Gastroesophageal sphincter (tissue), 4 donors: ENCODE results near the gene MYL2. TPM values are rescaled to one million over a fixed set of nuclear protein-coding genes. Genes with fewer than 3 reads are reported as not detected.
"Not testable (repeated sequence)": the region's sequence is repeated elsewhere in the genome, so short reads cannot be mapped to it uniquely, and the experiment has no call there.

Experiments used
- ATAC-seq: fragments of 150-250 bp; one replicate; pipeline ENCODE4 v1.9.1; 2016; ENCODE audit warnings: mild to moderate bottlenecking, moderate library complexity
- H3K27ac ChIP-seq, 4 donors: fragments of 200-600 bp; sonication (generic) in 3 of 4; 1 replicate in 3 of 4; 2 replicates in 1 of 4; pipeline ENCODE4 v1.5.1; 2016 to 2019
- H3K27me3 ChIP-seq: fragments of 200-600 bp; sonication (generic); one replicate; pipeline ENCODE4 v1.5.1; 2019
- H3K36me3 ChIP-seq, 2 donors: fragments of 200-600 bp; sonication (generic); one replicate each; pipeline ENCODE4 v1.5.1; 2019; ENCODE audit warnings: control low read depth in 1 of 2
- H3K4me1 ChIP-seq, 3 donors: fragments of 200-600 bp; sonication (generic); 1 replicate in 2 of 3; 2 replicates in 1 of 3; pipeline ENCODE4 v1.5.1; 2016 to 2019; ENCODE audit warnings: control low read depth in 2 of 3
- H3K4me3 ChIP-seq, 2 donors: fragments of 200-600 bp; sonication (generic); one replicate each; pipeline ENCODE4 v1.5.1; 2019; ENCODE audit warnings: mild to moderate bottlenecking in 1 of 2, moderate library complexity in 1 of 2
- H3K9me3 ChIP-seq, 3 donors: fragments of 200-600 bp; sonication (generic); one replicate each; pipeline ENCODE4 v1.5.1; 2017 to 2019; ENCODE audit warnings: control low read depth in 2 of 3
- CTCF ChIP-seq, 4 experiments: fragments of 200-600 bp in 2 of 4; fragments of 450-650 bp in 2 of 4; sonication (generic) in 1 of 4; IDR thresholded peaks; one replicate each; pipeline ENCODE4 v1.5.1; 2017 to 2019; ENCODE audit warnings: antibody characterized with exemption in 4 of 4, mild to moderate bottlenecking in 2 of 4, moderate library complexity in 2 of 4
- EP300 ChIP-seq: sonication (generic); formaldehyde crosslinking; IDR thresholded peaks from one replicate; pipeline ENCODE4 v1.6.1; 2017; ENCODE audit warnings: antibody characterized with exemption, mild to moderate bottlenecking
- POLR2A ChIP-seq, 2 donors: fragments of 450-650 bp; IDR thresholded peaks; one replicate each; pipeline ENCODE4 v1.6.1; 2017; ENCODE audit warnings: antibody characterized with exemption in 2 of 2, mild to moderate bottlenecking in 2 of 2, moderate library complexity in 1 of 2
- POLR2AphosphoS5 ChIP-seq: sonication (generic); formaldehyde crosslinking; IDR thresholded peaks from one replicate; pipeline ENCODE4 v1.6.1; 2017; ENCODE audit warnings: antibody characterized with exemption
- WGBS, 2 donors: methylation state at CpG; one replicate each; pipeline ENCODE4 v1.1.5; 2018; ENCODE audit warnings: low coverage in 1 of 2; 5-methylcytosine and 5-hydroxymethylcytosine counted together
- total RNA-seq, 4 donors: library from RNA; depleted of rRNA; stranded (reverse); fragments of >200 nt; gene quantifications; one replicate each; pipeline ENCODE4 v1.1.0, GENCODE V29; 2016

MYL2 gene
- total RNA-seq, 4 donors from 2014 or later = not detected

GRCh38 chr12:110957652-110958051 lies 37.3 kb upstream of the MYL2 start:
- ATAC-seq = no peak
- H3K36me3 ChIP-seq = no peaks in the 10 kb centered on the region
- H3K4me1 ChIP-seq = no peaks in the 10 kb centered on the region
- WGBS, 2 donors = 84 to 89% methylated on average over 3 of the region's 9 CpGs
- TF ChIP-seq POLR2AphosphoS5 (no peak), EP300 (no peak), POLR2A (IDR thresholded peaks at IDR 0.05) (no peak), CTCF (IDR thresholded peaks at IDR 0.05) (no peak)
- peaks cover 0 to 13% (median 0%) of the 10 kb centered on the region in 3 donors for H3K9me3 ChIP-seq
- H3K4me3 ChIP-seq = no peak overlapping the region
- H3K27ac ChIP-seq = no peak overlapping the region
- peaks cover 35% of the 10 kb centered on the region for H3K27me3 ChIP-seq

- WGBS, 2 donors = 79 to 100% methylated on average over 2 to 4 of the region's 10 CpGs
- H3K9me3 ChIP-seq = peaks cover 0 to 13% (median 0%) of the 10 kb centered on the region in 3 donors
- H3K4me3 ChIP-seq = no peak overlapping the region
- TF ChIP-seq CTCF (IDR thresholded peaks at IDR 0.05) = no peak
- TF ChIP-seq POLR2AphosphoS5 = no peak
- TF ChIP-seq POLR2A (IDR thresholded peaks at IDR 0.05) = no peak
- no peak for TF ChIP-seq EP300
- H3K4me1 ChIP-seq = no peaks in the 10 kb centered on the region
- H3K36me3 ChIP-seq = no peaks in the 10 kb centered on the region
- ATAC-seq = no peak
- peaks cover 30% of the 10 kb centered on the region for H3K27me3 ChIP-seq
- H3K27ac ChIP-seq = no peak overlapping the region
Observed at GRCh38 chr12:110957159-110957558, 36.8 kb upstream of the MYL2 start.

GRCh38 chr12:110950867-110951266 lies 30.5 kb upstream of the MYL2 start:
- ATAC-seq = not testable (repeated sequence)
- H3K9me3 ChIP-seq = peaks cover 0 to 32% (median 2%) of the 10 kb centered on the region in 3 donors
- WGBS, 2 donors = no CpG with 5 or more reads among the region's 31 CpGs

GRCh38 chr12:110950466-110950865 lies 30.1 kb upstream of the MYL2 start:
- H3K4me3 ChIP-seq, H3K27ac ChIP-seq, H3K4me1 ChIP-seq, ATAC-seq, H3K36me3 ChIP-seq, H3K27me3 ChIP-seq: not testable (repeated sequence)
- peaks cover 0 to 37% (median 3%) of the 10 kb centered on the region in 3 donors for H3K9me3 ChIP-seq
- no CpG with 5 or more reads among the region's 31 CpGs for WGBS, 2 donors

More at GRCh38 chr12:110950867-110951266, 30.5 kb upstream of the MYL2 start:
- H3K4me1 ChIP-seq, H3K4me3 ChIP-seq, H3K27ac ChIP-seq, H3K27me3 ChIP-seq, H3K36me3 ChIP-seq: not testable (repeated sequence)

- TF ChIP-seq POLR2AphosphoS5 (no peak), CTCF (IDR thresholded peaks at IDR 0.05) (no peak), POLR2A (IDR thresholded peaks at IDR 0.05) (no peak), EP300 (no peak)
- 67 to 75% methylated on average over 1 to 2 of the region's 2 CpGs for WGBS, 2 donors
- no peak overlapping the region for H3K4me3 ChIP-seq
- H3K4me1 ChIP-seq = no peaks in the 10 kb centered on the region
- H3K27me3 ChIP-seq = peaks cover 4% of the 10 kb centered on the region
- peaks cover 0 to 33% (median 3%) of the 10 kb centered on the region in 3 donors for H3K9me3 ChIP-seq
- H3K36me3 ChIP-seq = no peaks in the 10 kb centered on the region
- H3K27ac ChIP-seq = no peak overlapping the region
- no peak for ATAC-seq
Observed at GRCh38 chr12:110948041-110948440, 27.7 kb upstream of the MYL2 start.

- WGBS, 2 donors = 55 to 56% methylated on average over 2 of the region's 2 CpGs
- ATAC-seq = no peak
- H3K27ac ChIP-seq = no peak overlapping the region
- H3K4me1 ChIP-seq = no peaks in the 10 kb centered on the region
- no peak overlapping the region for H3K4me3 ChIP-seq
- H3K27me3 ChIP-seq = peaks cover 27% of the 10 kb centered on the region
- H3K36me3 ChIP-seq = no peaks in the 10 kb centered on the region
- TF ChIP-seq POLR2AphosphoS5 (no peak), CTCF (IDR thresholded peaks at IDR 0.05) (no peak), POLR2A (IDR thresholded peaks at IDR 0.05) (no peak), EP300 (no peak)
- peaks cover 0 to 33% (median 3%) of the 10 kb centered on the region in 3 donors for H3K9me3 ChIP-seq
Observed at GRCh38 chr12:110943373-110943772, 23.0 kb upstream of the MYL2 start.
